Loucy (cell line): ENCODE results near the gene PTPRN2.

Source experiments
- CTCF ChIP-seq: fragments of 200-600 bp; sonication (generic); conservative IDR thresholded peaks from 2 replicates; pipeline ENCODE4 v1.5.1; 2014; ENCODE audit warnings: mild to moderate bottlenecking, antibody characterized with exemption, low read length
- EZH2phosphoT487 ChIP-seq: fragments of 200-600 bp; IDR thresholded peaks from 2 replicates; pipeline ENCODE4 v1.6.1; 2018; ENCODE audit warnings: antibody characterized with exemption, mild to moderate bottlenecking, moderate library complexity, borderline replicate concordance

- no peak for TF ChIP-seq CTCF
- no peak for TF ChIP-seq EZH2phosphoT487
These were observed 351.2 kb downstream of the PTPRN2 start for GRCh38 chr7:158236400-158236799.
